Dendritic cell treated with granulocyte-macrophage colony-stimulating factor and Interleukin-4, amounts not matched to agents 40 ng/mL and 50 ng/mL, for 4 days (primary cell): ENCODE measurements around the gene ITGA8.

Source experiments
- H3K27ac Mint-ChIP-seq: one replicate; pipeline ENCODE4 v1.8.0; 2022; ENCODE audit warnings: mild to moderate bottlenecking, mixed read lengths
- H3K27me3 Mint-ChIP-seq: one replicate; pipeline ENCODE4 v1.8.0; 2022; ENCODE audit warnings: mild to moderate bottlenecking, mixed read lengths
- H3K36me3 Mint-ChIP-seq: one replicate; pipeline ENCODE4 v1.8.0; 2022; ENCODE audit warnings: low read depth, mixed read lengths
- H3K4me1 Mint-ChIP-seq: one replicate; pipeline ENCODE4 v1.8.0; 2022; ENCODE audit warnings: low read depth, mixed read lengths
- H3K4me3 Mint-ChIP-seq: one replicate; pipeline ENCODE4 v1.8.0; 2022; ENCODE audit warnings: mild to moderate bottlenecking, moderate library complexity, mixed read lengths
- H3K9me3 Mint-ChIP-seq: one replicate; pipeline ENCODE4 v1.8.0; 2022; ENCODE audit warnings: mixed read lengths
- intact Hi-C: fragments of 100-400 bp; cut with micrococcal nuclease; formaldehyde crosslinking; loops from one replicate; pipeline ENCODE4 v1.15.0; 2022

Gene ITGA8

DNA sequence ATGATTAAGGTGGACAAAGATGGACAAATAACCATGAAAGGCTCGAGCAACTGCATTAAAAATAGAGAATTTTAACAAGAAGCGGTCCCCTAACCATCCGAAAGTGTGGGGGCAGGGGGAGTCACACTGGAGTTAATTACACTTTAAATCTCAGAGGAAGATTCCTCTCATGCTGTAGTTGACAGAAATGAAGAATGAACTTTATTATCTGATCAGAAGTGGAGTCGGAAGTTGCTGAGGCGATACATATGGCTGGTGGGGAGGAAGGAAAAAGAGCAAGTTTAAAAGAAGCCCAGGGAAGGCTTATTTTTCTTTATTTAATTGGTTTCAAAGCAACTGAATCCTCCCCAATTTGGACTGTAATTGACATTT, 246.3 kb downstream of the ITGA8 start:
- intact Hi-C loops = no loop called here
- Mint-ChIP-seq H3K27ac (no peak overlapping the region), H3K4me3 (no peak overlapping the region), H3K9me3 (no peaks in the 10 kb centered on the region), H3K27me3 (no peaks in the 10 kb centered on the region), H3K4me1 (no peaks in the 10 kb centered on the region), H3K36me3 (no peaks in the 10 kb centered on the region)

DNA sequence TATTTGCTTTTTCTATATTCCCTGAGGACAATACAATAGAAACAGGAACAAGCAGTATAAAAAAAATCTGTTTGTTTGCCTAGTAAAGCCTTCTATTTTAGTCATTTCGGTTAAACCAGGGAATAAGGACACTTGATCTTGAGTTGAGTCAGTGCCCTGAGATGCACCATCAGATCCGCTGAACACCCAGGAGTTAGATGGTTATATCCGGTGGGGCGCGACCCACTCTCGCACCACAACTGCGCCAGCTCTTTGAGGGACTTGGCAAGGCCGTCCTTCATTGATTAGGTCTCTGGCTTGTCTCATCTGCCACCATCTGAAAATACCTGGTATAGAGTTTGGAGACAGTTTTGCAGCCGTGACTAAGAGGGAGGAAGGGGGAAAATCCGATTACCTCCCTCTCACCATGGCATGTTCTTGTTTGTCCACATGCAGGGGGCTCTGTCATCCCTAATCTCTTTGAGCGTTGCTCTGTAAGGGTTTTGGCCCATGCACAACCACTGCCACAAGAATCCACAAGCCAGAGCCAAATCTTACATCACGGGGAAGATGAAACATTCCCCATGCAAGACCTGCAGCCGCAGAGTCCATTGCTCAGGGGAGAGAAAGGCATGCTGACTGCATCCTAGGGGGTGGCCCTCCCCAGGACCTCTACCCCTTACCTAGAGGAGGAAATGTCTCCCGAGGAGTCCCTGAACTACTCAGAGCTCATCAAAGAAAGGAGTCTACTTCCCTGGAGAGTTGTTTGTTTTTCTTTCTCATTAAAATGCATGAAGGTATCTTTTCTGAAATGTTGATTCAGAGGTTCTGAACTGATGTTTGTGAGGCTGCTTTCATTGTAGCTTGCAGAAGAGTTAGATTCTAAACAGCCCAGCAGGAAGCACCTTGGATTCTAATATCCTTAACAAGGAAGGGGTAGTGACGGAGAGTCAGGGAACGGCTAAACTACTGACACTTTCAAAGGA, 247.0 kb downstream of the ITGA8 start:
- intact Hi-C loops = no loop called here
- Mint-ChIP-seq H3K36me3 (no peaks in the 10 kb centered on the region), H3K27me3 (no peaks in the 10 kb centered on the region), H3K4me1 (no peaks in the 10 kb centered on the region), H3K27ac (no peak overlapping the region), H3K9me3 (no peaks in the 10 kb centered on the region), H3K4me3 (no peak overlapping the region)

DNA sequence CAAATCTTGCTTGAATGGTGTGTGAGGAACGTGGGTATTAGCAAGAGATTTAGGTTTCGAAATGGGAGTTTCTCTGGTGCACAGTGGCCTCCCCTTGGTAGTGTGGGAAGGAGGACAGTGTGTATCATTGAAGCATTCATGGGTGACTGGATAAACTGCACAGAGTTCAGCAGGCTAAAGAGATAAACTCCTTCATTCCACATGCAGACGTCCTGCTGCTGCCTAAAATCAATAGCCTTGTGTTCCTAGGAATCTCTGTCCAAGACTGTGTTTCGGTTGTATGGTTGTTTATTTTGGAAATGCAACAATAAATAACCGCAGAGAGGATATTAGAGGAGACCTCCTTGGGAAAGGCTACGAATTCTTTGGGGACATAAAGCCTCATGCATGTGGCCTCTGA, 247.7 kb downstream of the ITGA8 start:
- Mint-ChIP-seq H3K4me1 (no peaks in the 10 kb centered on the region), H3K9me3 (no peaks in the 10 kb centered on the region), H3K36me3 (no peaks in the 10 kb centered on the region), H3K27ac (no peak overlapping the region), H3K27me3 (no peaks in the 10 kb centered on the region), H3K4me3 (no peak overlapping the region)
- intact Hi-C loops = no loop called here

DNA sequence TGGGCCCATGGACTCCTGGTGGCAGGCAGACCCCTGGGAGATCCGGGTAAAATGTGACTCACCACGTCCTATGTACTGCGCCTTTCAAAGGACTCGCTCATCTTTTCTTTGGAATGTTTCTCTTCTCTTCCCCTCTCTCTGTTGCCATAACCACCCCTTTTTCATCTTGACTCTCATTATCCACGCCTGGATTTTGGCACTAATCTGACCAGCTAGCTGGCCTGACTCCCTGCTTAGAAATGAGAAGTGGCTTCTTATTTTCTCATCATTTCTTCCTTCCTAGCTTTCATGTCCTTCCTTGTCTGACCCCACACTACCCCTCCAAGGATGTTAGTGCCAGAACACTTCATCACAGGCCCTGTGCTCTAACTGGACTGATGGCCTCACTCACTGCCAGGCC, 250.6 kb downstream of the ITGA8 start:
- Mint-ChIP-seq H3K4me3 (no peak overlapping the region), H3K27me3 (no peaks in the 10 kb centered on the region), H3K36me3 (no peaks in the 10 kb centered on the region)

DNA sequence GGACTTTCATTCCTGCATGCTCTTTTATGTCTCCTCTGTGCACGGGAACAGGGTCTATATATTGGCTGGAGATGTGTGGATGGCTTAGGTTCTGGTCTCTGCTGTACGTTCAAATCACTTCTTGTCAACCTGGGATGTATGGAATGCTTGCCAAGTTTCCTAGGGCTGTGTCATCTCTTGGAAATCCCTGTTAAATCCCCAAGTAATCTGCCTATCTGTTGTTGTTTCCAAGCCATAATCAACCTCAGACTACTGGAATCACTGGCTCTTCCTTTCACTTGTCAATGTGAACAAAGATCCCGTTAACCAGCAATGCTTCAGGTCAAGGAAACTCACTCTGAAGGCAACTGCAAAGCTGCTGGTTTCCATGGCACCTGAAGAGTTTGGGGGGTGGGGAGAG, 255.3 kb downstream of the ITGA8 start:
- intact Hi-C loops = no loop called here
- Mint-ChIP-seq H3K27me3 (no peaks in the 10 kb centered on the region), H3K4me1 (no peaks in the 10 kb centered on the region), H3K27ac (no peak overlapping the region), H3K9me3 (no peaks in the 10 kb centered on the region), H3K36me3 (no peaks in the 10 kb centered on the region), H3K4me3 (no peak overlapping the region)

More for the DNA sequence above, 250.6 kb downstream of the ITGA8 start:
- no peaks in the 10 kb centered on the region for H3K4me1 Mint-ChIP-seq
- no peaks in the 10 kb centered on the region for H3K9me3 Mint-ChIP-seq
- no peak overlapping the region for H3K27ac Mint-ChIP-seq
- intact Hi-C loops = no loop called here
